NCI-H2029 (cell line): ENCODE results near the gene BRAT1.
A peak's percentile ranks its signal among the peaks of the same experiment; 100 is the strongest.

Source experiments
- DNase-seq: peaks from one replicate; lab custom pipeline; 2025; lab: John Stamatoyannopoulos, UW

The BRAT1 gene

GRCh38 chr7:2559283-2559950, 4.1 kb upstream of the BRAT1 start:
- DNase-seq = no peak

- peak; percentile 74 for DNase-seq
These were observed 3.4 kb upstream of the BRAT1 start, which contains the start of gene IQCE for GRCh38 chr7:2558629-2559282. TSS of gene IQCE (plus strand) at chr7:2558979. CDS start at chr7:2559182, 203 bp downstream.

GRCh38 chr7:2554661-2555111, 638 bp downstream of the BRAT1 start:
- DNase-seq = no peak

- no peak for DNase-seq
These were observed 1.3 kb downstream of the BRAT1 start for GRCh38 chr7:2553831-2554581.

- no peak for DNase-seq
These were observed 2.2 kb downstream of the BRAT1 start for GRCh38 chr7:2553108-2553507.

- no peak for DNase-seq
These were observed 3.9 kb downstream of the BRAT1 start for GRCh38 chr7:2551418-2551817.

GRCh38 chr7:2546776-2547586, 8.3 kb downstream of the BRAT1 start:
- DNase-seq = no peak

GRCh38 chr7:2545746-2546425, 9.4 kb downstream of the BRAT1 start:
- no peak for DNase-seq

- DNase-seq = no peak
These were observed 10.7 kb downstream of the BRAT1 start for GRCh38 chr7:2544541-2545188.

GRCh38 chr7:2542916-2543871, 12.1 kb downstream of the BRAT1 start:
- no peak for DNase-seq

- no peak for DNase-seq
These were observed 13.1 kb downstream of the BRAT1 start for GRCh38 chr7:2542011-2542915.

GRCh38 chr7:2541291-2542010, 13.9 kb downstream of the BRAT1 start:
- DNase-seq = no peak

- no peak for DNase-seq
These were observed 14.7 kb downstream of the BRAT1 start for GRCh38 chr7:2540641-2541051.

- DNase-seq = no peak
These were observed 15.2 kb downstream of the BRAT1 start for GRCh38 chr7:2540133-2540532.

- DNase-seq = no peak
These were observed 16.1 kb downstream of the BRAT1 start for GRCh38 chr7:2539031-2539911.

GRCh38 chr7:2537981-2538851, 17.1 kb downstream of the BRAT1 start:
- no peak for DNase-seq
